Dermis microvascular lymphatic vessel endothelial cell (primary cell): ENCODE results near the gene PRR9. TPM values are rescaled to one million over a fixed set of nuclear protein-coding genes. Genes with fewer than 3 reads are reported as not detected.

ENCODE experiments used
- DNase-seq, 2 donors: peaks; one replicate each; pipeline versions ENCODE4 v3.0.0 to v3.0.0-alpha.2; 2010; ENCODE audit warnings: low read depth in 2 of 2
- total RNA-seq: library from RNA; depleted of rRNA; stranded (reverse); fragments of >200 nt; gene quantifications from 2 replicates; pipeline ENCODE4 v1.2.1, GENCODE V29; 2014

The PRR9 gene
- total RNA-seq, 1 donor from 2014 or later = under 0.01 TPM

- DNase-seq = peak in 1 of 2 donors; percentile 11
These were observed 11.9 kb downstream of the PRR9 start for GRCh38 chr1:153229076-153229829.

DNA sequence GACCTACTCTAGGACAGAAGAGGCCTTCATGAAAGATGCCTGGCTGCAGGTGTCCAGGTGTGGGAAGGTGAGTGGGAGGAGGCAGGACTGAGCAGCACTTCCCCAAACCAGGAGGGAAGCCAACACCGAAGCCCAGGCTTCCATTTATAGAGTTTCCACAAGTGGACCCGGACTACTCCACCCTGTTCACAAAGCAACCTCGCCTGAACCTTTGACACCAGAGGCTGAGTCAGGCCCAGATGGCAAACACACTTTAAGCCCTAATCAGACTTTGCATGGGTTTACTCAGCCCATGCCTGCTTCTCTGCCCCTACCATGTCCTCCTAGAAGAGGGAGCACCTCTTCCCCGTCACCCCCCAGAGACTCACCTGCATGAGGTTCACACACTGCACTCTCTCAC is 14.0 kb downstream of the PRR9 start:
- no peak for DNase-seq

DNA sequence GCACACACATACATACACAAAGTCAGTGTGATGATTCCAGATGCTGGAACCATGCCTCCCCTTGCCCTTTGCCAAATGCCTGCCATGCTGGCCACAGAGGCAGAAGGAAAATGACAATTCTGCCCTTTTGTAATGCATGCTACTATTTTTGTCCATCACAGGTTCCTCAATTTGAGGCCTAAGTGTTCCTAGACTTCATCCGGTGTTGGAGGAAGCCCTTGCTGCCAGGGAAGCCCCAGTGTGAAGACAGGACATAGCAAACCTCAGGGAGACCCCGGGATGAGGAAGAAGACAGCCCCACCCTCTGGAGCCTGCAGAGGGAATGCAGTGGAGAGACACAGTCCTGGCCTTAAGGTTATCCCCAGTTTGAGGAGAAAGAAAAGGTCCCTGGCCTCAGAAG is 14.4 kb downstream of the PRR9 start:
- no peak for DNase-seq

DNA sequence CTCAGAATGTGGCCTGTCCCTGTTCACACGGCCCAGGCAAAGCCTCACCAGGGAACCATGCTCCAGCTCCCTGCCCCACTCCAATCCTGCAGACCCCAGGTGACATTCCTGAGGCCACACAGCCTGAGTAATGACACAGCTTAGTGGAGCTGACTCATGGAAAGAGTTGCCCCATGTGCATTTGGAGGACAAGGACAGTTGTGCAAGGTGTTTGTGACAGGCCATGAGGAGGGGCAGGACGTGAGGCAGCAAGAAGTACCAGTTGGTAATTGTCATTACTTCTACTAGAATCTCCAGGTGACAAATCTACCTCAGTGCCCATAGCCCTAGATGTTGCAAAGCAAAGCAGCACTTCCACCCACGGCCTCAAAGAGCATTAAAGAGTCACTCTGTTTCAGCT is 15.2 kb downstream of the PRR9 start:
- DNase-seq = no peak

DNA sequence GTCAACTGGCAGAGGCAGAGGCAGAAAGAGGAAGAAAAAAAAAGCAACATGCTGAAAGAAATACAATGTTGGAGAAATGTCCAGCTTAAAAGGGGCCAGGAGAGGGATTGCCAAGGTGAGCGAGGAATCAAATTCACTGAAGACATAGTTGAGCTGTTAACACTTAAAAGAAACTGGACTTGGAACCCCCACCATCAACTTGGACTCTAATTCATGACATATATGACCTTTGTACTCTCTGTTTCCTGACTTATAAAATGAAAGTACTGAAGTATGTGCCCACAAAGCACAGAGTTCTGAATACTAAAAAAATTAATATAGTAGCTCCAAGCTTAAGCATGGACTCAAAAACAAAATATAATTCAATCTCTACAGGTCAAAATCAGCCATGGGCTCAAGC is 16.1 kb downstream of the PRR9 start:
- no peak for DNase-seq

DNA sequence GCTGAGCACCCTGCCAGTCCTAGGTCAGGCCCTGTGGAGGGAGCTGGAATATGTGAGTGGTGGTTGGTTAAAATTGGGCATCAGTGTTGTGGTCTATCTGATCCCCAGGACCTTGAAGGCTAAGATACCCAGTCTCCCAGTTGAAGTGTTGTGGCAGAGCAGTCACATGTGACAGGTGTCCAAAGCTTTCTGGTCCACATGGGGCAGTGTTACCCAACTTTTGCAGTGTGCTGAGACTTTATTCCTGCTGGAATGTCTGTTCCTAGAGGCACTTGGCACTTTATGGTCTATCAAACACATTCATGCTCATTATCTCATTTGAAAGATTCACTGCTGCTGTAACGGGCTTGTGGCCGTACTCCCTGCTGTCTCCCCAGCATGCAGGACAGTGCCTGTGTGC is 21.1 kb downstream of the PRR9 start:
- DNase-seq = no peak

- DNase-seq = no peak
These were observed 24.8 kb downstream of the PRR9 start for GRCh38 chr1:153242160-153242559.

- no peak for DNase-seq
These were observed 28.1 kb downstream of the PRR9 start for GRCh38 chr1:153245466-153245865.

DNA sequence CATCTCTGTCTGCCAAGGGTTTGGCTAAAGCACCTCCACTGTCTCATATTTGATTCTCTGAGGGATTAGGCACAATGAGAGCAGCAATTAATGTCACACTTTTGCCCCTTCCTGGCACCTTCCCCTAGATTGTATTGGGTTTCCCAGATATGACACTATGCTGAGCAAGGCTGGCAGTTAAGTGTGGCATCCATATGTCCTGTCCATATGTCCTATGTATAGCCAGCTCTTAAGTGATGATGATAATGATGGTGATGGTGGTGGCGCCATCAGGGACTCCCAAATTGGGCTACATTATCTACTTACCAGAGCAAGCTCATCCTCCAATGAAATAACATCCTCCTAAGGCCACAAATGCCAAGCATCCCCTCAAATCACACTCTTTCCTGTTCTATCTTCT is 28.6 kb downstream of the PRR9 start:
- no peak for DNase-seq

GRCh38 chr1:153246825-153247224 is 29.4 kb downstream of the PRR9 start:
- no peak for DNase-seq

- no peak for DNase-seq
These were observed 30.9 kb downstream of the PRR9 start for GRCh38 chr1:153248176-153248879.

GRCh38 chr1:153250166-153250565 is 32.8 kb downstream of the PRR9 start:
- no peak for DNase-seq

DNA sequence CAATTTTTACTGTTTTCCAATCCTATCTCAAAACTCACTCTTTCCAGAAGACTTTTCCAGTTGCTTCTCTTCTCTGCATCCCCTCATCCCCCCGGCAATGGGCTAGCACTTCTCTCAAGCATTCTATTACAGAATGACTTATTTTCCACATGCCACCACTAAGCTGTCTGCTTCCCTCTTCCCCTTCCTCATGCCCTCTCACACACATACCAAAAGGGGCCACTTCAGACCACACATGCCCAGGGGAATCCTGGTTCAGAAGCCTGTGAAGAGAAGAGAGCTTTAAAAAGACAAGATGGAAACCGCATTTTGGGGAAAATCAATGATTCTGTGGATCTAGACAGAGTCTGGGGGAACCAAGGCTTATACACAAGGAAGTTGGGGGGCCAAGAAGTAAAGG is 33.7 kb downstream of the PRR9 start:
- DNase-seq = no peak

GRCh38 chr1:153251562-153251961 is 34.2 kb downstream of the PRR9 start:
- no peak for DNase-seq

DNA sequence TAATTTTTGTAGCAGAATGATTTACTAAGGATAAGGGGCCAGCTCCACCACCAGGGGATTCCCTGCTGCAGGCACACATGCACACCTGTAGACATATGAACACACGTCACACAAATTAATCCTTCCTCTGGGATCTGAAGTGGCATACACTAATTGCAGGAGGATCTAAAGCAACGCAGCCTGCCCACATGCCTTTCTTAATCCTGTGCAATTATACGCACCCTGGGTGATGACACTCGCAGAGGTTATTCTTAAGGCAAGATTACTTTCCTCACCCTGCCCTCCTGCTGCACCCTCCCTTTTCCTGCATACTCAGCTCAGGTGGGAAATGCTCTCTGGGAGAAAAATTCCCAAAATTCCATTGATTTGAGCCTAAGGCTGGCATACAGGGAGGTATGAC is 34.6 kb downstream of the PRR9 start:
- no peak for DNase-seq

- no peak for DNase-seq
These were observed 35.7 kb downstream of the PRR9 start for GRCh38 chr1:153253076-153253475.

- no peak for DNase-seq
These were observed 36.3 kb downstream of the PRR9 start for GRCh38 chr1:153253693-153254092.

DNA sequence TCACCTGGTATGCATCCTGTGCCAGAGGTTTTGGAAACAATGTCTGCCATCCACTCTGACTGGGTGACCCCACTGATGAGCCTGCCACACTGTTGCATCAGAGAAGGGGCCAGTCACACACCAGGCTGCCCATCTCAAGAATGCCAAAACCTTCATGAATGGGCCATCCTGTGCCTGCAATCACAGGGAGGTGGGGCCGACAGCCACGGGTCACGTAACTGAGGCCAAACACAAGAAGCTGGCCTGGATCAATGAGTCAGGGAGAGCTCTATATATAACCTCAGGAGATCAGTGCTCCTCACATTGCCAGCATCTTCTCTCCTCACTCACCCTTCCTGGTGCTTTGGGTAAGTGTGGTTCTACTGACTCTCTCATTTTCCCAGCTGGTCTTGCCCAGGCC is 42.0 kb downstream of the PRR9 start, which contains the start of gene LORICRIN:
LORICRIN (plus strand) TSS at position 301 of the 400 bp plus-strand sequence. CDS start 1,263 bp downstream, outside the sequence.
- DNase-seq = no peak

- no peak for DNase-seq
These were observed 43.3 kb downstream of the PRR9 start for GRCh38 chr1:153260585-153261280.

GRCh38 chr1:153261281-153262069 is 44.1 kb downstream of the PRR9 start:
- peak in 1 of 2 donors; percentile 7 for DNase-seq

DNA sequence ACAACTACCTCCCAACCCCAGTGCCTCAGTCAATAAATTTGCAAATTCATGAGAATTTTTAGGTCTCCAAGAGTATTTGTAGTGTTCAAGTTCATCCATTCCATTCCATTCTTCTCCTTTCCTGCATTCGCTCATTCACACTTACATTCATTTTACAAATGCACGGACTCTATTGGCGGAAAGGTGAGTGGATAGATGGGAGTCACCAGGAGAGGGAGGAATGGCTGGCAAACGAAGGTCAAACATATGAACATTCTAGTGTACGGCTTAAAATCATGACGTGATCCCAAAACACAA is 44.6 kb downstream of the PRR9 start:
- DNase-seq = no peak
